HG02981 (cell line): ENCODE results near the gene S100A16.
"Not testable (repeated sequence)": the region's sequence is repeated elsewhere in the genome, so short reads cannot be mapped to it uniquely, and the experiment has no call there.

Source experiments
- ATAC-seq: cut with Tn5 transposase; IDR thresholded peaks from one replicate; pipeline ENCODE4 v1.9.1; 2021; ENCODE audit warnings: mild to moderate bottlenecking, moderate library complexity; ENCODE audit not compliant: unreplicated experiment

The S100A16 gene

GRCh38 chr1:153565529-153566374 lies 47.2 kb downstream of the S100A16 start, which contains the start of gene S100A2:
S100A2 (minus strand) TSS chr1:153565844; CDS start chr1:153563877, 1,967 bp downstream.
- ATAC-seq, result no peak

GRCh38 chr1:153563991-153564390 lies 48.9 kb downstream of the S100A16 start:
- no peak for ATAC-seq

- no peak for ATAC-seq
These were observed 49.4 kb downstream of the S100A16 start for GRCh38 chr1:153563483-153563901.

- not testable (repeated sequence) for ATAC-seq
These were observed 50.9 kb downstream of the S100A16 start for GRCh38 chr1:153562021-153562420.

- no peak for ATAC-seq
These were observed 51.4 kb downstream of the S100A16 start for GRCh38 chr1:153561466-153561985.

- no peak for ATAC-seq
These were observed 52.0 kb downstream of the S100A16 start for GRCh38 chr1:153560771-153561465.

GRCh38 chr1:153560241-153560640 lies 52.7 kb downstream of the S100A16 start:
- ATAC-seq, result no peak

- ATAC-seq, result no peak
These were observed 55.1 kb downstream of the S100A16 start for GRCh38 chr1:153557877-153558276.
